ENCODE results near the gene SYNC. TPM values are rescaled to one million over a fixed set of nuclear protein-coding genes. Genes with fewer than 3 reads are reported as not detected.

The SYNC gene
- total and polyA plus RNA-seq, 2 of the 8 experiments (the other 6 are each of a cell fraction or from before 2014, with no cell fraction given): 0.06 to 0.17 TPM

DNA sequence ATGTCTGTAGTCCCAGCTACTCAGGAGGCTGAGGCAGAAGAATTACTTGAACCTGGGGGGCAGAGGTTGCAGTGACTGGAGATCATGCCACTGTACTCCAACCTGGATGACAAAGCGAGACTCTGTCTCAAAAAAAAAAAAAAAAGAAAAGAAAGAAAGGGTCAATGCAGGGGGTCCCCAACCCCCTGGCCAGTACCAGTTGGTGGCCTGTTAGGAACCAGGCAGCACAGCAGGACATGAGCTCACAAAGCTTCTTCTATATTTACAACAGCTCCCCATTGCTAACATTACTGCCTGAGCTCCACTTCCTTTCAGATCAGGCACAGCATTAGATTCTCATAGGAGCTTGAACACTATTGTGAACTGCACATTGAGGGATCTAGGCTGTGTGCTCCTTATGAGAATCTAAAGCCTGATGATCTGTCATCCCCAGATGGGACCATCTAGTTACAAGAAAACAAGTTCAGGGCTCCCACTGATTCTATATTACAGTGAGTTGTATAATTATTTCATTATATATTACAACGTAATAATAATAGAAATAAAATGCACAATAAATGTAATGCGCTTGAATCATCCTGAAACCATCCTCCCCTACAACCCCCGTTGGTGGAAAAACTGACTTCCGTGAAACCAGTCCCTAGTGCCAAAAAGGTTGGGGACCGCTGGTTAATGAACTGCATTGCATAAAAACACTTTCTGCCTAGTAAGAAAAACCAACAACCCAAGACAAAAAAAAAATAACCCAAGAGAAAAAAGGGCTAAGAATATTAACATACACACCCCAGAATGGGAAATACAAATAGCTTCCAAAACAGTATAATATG, 55.0 kb downstream of the SYNC start (continued):
- TF ChIP-seq, protein P1, sequence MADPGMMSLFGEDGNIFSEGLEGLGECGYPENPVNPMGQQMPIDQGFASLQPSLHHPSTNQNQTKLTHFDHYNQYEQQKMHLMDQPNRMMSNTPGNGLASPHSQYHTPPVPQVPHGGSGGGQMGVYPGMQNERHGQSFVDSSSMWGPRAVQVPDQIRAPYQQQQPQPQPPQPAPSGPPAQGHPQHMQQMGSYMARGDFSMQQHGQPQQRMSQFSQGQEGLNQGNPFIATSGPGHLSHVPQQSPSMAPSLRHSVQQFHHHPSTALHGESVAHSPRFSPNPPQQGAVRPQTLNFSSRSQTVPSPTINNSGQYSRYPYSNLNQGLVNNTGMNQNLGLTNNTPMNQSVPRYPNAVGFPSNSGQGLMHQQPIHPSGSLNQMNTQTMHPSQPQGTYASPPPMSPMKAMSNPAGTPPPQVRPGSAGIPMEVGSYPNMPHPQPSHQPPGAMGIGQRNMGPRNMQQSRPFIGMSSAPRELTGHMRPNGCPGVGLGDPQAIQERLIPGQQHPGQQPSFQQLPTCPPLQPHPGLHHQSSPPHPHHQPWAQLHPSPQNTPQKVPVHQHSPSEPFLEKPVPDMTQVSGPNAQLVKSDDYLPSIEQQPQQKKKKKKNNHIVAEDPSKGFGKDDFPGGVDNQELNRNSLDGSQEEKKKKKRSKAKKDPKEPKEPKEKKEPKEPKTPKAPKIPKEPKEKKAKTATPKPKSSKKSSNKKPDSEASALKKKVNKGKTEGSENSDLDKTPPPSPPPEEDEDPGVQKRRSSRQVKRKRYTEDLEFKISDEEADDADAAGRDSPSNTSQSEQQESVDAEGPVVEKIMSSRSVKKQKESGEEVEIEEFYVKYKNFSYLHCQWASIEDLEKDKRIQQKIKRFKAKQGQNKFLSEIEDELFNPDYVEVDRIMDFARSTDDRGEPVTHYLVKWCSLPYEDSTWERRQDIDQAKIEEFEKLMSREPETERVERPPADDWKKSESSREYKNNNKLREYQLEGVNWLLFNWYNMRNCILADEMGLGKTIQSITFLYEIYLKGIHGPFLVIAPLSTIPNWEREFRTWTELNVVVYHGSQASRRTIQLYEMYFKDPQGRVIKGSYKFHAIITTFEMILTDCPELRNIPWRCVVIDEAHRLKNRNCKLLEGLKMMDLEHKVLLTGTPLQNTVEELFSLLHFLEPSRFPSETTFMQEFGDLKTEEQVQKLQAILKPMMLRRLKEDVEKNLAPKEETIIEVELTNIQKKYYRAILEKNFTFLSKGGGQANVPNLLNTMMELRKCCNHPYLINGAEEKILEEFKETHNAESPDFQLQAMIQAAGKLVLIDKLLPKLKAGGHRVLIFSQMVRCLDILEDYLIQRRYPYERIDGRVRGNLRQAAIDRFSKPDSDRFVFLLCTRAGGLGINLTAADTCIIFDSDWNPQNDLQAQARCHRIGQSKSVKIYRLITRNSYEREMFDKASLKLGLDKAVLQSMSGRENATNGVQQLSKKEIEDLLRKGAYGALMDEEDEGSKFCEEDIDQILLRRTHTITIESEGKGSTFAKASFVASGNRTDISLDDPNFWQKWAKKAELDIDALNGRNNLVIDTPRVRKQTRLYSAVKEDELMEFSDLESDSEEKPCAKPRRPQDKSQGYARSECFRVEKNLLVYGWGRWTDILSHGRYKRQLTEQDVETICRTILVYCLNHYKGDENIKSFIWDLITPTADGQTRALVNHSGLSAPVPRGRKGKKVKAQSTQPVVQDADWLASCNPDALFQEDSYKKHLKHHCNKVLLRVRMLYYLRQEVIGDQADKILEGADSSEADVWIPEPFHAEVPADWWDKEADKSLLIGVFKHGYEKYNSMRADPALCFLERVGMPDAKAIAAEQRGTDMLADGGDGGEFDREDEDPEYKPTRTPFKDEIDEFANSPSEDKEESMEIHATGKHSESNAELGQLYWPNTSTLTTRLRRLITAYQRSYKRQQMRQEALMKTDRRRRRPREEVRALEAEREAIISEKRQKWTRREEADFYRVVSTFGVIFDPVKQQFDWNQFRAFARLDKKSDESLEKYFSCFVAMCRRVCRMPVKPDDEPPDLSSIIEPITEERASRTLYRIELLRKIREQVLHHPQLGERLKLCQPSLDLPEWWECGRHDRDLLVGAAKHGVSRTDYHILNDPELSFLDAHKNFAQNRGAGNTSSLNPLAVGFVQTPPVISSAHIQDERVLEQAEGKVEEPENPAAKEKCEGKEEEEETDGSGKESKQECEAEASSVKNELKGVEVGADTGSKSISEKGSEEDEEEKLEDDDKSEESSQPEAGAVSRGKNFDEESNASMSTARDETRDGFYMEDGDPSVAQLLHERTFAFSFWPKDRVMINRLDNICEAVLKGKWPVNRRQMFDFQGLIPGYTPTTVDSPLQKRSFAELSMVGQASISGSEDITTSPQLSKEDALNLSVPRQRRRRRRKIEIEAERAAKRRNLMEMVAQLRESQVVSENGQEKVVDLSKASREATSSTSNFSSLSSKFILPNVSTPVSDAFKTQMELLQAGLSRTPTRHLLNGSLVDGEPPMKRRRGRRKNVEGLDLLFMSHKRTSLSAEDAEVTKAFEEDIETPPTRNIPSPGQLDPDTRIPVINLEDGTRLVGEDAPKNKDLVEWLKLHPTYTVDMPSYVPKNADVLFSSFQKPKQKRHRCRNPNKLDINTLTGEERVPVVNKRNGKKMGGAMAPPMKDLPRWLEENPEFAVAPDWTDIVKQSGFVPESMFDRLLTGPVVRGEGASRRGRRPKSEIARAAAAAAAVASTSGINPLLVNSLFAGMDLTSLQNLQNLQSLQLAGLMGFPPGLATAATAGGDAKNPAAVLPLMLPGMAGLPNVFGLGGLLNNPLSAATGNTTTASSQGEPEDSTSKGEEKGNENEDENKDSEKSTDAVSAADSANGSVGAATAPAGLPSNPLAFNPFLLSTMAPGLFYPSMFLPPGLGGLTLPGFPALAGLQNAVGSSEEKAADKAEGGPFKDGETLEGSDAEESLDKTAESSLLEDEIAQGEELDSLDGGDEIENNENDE (IDR thresholded peaks at IDR 0.05; ENCODE audit: insufficient replicate concordance, low read length): no peak
